Hematopoietic multipotent progenitor cell treated with erythropoietin and hydrocortisone succinate and interleukin-3 and kit ligand, for 17 days (in vitro differentiated cells): Measurements from ENCODE around the gene MECP2.
A peak's percentile ranks its signal among the peaks of the same experiment; 100 is the strongest.
"Not testable (repeated sequence)": the region's sequence is repeated elsewhere in the genome, so short reads cannot be mapped to it uniquely, and the experiment has no call there.

ENCODE experiments used
- DNase-seq: peaks from one replicate; pipeline ENCODE4 v3.0.0-alpha.2; 2015; ENCODE audit warnings: low spot score

The MECP2 gene

DNA sequence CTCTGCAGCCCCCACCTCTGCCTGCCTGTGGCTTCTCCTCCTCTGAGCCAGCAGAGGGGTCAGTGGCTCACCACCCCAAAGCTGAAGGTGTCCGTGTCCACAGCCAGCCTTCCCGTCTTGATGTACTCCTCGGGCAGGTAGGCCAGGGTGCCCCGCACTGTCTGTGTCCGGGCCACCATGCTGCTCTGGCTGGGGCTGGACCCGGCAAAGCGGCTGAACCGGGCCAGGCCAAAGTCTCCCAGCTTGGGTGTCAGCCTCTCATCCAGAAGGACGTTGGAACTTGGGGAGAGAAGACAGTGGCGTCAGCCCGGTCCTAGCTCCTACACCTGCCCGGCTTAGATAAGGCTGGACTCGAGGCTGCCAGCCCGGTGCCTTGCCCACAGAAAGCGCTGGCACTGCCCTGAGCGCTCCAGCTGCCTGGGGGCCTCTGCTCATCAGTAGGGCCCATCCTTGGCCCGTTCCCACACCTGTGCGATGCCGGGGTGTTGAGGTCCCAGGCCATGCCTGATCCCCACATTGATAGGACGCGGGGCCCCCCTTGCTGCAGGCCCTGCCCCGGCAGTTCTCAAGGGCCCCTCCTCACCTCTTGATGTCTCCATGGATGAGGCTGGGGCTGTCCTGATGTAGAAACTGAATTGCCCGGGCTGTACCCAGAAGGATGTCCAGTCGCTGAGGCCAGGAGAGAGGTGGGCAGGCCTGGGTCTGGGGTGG lies 81.0 kb downstream of the MECP2 start:
- DNase-seq, result no peak

- DNase-seq, result no peak
Observed at GRCh38 chrX:154015581-154016264, 81.8 kb downstream of the MECP2 start.

DNA sequence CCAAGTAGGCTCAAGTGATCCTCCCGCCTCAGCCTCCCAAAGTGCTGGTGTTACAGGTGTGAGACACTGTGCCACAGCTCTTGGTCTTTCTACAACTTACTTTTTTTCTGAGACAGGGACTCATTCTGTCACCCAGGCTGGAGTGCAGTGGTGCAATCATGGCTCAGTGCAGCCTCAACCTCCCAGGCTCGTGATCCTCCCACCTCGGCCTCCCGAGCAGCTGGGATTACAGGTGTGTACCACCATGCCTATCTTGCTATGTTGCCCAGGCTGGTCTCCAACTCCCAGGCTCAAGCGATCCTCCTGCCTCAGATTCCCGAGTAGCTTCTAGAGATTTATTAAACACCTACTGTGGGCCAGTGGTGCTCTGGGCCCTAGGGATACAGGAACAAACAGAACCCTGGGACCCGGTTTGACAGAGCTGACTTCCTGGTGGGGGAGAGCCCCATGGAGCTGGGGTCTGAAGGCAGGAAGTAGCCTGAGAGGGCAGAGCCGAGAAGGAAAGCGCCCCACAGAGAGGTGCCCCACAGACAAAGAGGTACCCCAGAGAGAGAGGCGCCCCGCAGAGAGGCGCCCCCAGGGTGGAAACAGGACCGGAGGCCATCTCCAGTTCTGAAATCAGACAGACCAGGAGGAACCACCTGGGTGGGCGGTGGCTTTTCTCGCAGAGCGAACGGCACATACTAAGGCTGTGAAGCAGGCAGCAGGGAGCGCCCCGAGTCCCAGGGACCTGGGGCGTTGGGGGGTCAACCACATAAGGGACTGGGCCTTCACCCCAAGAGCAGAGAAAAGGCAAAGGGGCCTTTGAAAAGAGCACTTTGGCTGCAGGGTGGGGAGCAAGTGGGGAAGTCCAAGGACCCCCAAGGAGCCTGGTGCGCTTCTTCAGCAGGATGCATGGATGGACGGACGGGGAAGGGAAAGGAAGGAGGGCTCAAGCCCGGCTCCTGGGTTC lies 82.8 kb downstream of the MECP2 start:
- DNase-seq, result no peak

DNA sequence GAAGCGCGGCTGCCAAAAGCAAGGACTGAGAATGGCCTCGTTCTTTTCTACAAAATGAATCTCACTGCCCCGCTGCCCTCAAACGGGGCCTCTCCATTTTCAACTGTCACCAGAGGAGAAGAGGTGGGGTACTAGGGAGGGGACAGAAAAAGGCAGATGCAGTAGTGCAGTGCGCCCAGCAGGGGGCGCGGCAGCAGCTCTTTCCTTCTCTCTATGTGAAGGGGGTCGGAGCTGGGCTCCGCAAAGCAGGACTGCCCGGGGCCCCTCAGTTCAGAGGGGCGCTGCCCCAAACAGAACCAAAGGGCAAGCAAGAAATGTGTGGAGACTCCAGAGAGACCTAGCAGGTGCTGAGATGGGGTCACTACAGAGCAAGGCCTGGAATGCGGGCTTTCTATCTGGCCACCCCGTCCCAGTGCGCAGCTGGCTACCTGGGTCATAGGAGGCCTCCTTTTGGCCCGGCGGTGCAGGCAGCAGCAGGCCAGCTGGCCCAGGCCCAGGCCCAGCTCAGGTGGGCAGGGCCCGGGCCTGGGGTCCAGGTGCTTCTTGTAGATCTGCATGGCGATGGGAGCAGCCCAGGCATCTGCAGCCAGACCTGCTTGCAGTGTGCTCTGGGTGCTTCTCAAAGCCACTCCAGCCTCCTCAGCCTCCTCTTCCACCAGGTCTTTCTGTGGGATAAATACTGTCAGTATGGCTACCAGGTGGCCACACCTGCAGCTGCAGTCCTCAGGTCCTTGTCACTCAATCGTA lies 83.7 kb downstream of the MECP2 start:
- peak; percentile 54 for DNase-seq

DNA sequence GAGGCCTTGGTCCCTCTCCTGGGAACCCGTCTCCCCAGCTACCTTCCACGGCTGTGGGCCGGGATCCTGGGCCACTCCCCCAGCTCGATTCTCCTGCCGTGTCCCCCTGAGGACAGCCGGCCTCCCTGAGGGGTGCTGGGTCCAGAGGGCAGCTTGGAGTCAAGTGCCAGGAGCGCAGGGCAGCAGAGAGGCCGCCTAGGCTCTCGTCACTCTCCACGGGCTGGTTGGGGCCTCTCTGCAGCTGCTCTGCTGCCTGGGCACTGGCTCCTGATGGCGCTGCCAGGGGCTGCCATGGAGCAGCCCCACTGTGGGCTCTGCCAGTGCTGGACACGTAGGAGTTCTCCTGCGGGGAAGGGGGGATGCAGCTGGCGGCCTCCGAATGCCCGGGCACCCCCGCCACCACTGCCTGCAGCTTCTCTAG lies 84.5 kb downstream of the MECP2 start:
- DNase-seq, result no peak

DNA sequence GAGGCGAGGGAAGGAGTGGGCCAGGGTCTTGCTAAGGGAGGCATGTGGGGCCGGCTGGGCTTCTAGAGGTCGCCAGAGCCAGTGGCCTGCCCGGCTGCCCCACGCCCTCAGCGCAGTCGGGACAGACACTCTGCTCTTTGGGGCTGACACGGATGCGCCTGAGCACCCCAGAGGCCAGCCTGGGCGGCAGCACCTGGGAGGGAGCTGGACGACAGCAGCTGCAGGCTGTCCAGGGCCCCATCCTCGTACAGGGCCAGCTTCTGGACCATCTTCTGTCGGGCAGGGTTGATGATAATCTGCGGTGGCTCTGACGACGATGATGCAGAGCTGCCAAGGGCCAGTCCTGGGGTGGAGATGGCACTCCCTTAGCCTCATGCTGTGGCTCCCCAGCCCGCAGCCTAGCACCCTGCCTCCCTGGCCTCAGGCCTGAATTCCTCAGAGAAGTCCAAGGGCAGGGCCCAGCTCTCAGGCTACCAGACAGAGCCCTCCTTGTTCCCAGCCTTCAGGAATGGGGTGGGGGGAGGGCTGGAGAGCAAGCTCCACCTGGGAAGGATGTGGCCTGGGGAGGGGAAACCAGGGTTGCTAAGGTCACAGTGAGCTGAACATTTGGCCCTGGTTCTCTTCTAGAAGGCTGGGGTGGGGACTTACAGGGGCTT lies 85.1 kb downstream of the MECP2 start:
- no peak for DNase-seq

GRCh38 chrX:154011376-154012335 lies 85.9 kb downstream of the MECP2 start:
- no peak for DNase-seq

- no peak for DNase-seq
Observed at GRCh38 chrX:154010330-154011087, 87.0 kb downstream of the MECP2 start.

- DNase-seq, result no peak
Observed at GRCh38 chrX:154008521-154008920, 89.0 kb downstream of the MECP2 start.

GRCh38 chrX:154006947-154007346 lies 90.6 kb downstream of the MECP2 start:
- DNase-seq, result no peak

GRCh38 chrX:154004315-154004714 lies 93.2 kb downstream of the MECP2 start:
- DNase-seq, result no peak

GRCh38 chrX:154002215-154002719 lies 95.2 kb downstream of the MECP2 start:
- DNase-seq, result peak; percentile 90

- peak; percentile 10 for DNase-seq
Observed at GRCh38 chrX:154000051-154000450, 97.5 kb downstream of the MECP2 start.

GRCh38 chrX:153999359-154000037 lies 98.0 kb downstream of the MECP2 start:
- no peak for DNase-seq

DNA sequence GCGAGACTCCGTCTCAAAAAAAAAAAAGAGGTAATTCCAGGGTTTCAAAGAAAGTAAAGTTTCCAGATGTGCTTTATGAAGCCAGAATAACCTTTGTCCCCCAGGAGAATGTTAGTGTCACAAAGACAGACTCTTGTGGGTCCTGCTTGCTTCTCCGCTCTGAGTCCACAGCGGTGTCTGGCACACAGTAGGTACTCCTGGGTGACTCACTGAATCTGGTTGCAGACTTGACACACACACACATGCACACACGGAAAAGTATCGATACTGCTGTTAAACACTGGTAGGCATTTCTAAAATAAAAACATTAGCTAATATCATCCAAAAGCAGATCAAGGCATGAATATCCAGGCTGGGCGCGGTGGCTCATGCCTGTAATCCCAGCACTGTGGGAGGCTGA lies 102.0 kb downstream of the MECP2 start:
- no peak for DNase-seq

GRCh38 chrX:153994398-153994797 lies 103.1 kb downstream of the MECP2 start:
- not testable (repeated sequence) for DNase-seq

DNA sequence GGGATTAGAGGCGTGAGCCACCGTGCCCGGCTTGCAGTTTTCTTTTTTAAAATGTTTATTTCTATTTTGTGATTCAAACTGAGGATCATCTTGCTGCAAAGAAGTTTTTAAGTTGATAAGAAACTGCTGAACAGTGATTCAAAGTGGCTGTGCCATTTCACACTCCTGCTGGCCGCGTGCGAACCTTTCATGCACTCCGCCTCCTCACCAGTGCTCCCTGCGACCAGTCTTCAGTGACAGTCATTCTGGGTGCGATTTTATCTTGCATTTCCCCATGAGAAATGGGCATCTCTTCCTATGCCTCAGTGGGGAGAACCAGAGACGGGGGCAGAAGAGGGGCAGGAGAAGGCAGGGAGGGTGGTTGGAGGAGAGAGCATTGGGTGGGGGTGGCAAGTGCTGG lies 103.5 kb downstream of the MECP2 start:
- no peak for DNase-seq

GRCh38 chrX:153993079-153993478 lies 104.4 kb downstream of the MECP2 start:
- DNase-seq, result no peak

DNA sequence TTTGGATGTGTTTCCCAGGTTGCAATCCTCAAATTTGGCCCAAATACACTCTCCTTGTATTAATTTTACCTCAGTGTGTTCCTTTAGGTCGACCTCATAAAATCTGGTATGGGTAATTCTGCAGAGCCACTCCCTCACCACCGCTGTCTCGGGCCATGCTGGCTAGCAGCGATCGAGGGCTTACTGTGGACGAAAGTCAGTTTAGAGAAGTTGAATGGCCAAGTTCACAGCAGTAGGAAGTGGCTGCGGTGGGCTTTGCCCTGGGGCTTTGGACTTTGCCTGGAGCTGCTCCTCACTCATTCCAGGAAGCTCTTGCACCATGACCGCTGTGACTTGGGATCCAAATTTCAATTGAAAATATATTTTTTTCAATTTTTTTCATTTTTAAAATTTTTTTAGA lies 105.3 kb downstream of the MECP2 start:
- DNase-seq, result no peak
